ENCODE measurements around the gene SAMD1.

Gene SAMD1

GRCh38 chr19:14072535-14073260 is 17.9 kb downstream of the SAMD1 start, which contains the start of gene MISP3:
Gene MISP3 (plus strand): TSS chr19:14072786. CDS start chr19:14073310, 524 bp downstream.
- no peak for TF ChIP-seq CTCF (IDR thresholded peaks at IDR 0.05; ENCODE audit: low read depth, low read length)
- DNase-seq (ENCODE audit: low read depth in 2 of 2): peak; percentile 26 to 41
- peak within 1 kb of the TSS; percentile 62 to 67 for H3K4me3 ChIP-seq (replicated peaks in 1 of 2; ENCODE audit: low read depth in 2 of 2, low read length in 2 of 2)

- no peak overlapping the region for H3K4me3 ChIP-seq (replicated peaks in 1 of 2; ENCODE audit: low read depth in 2 of 2, low read length in 2 of 2)
- DNase-seq (ENCODE audit: low read depth in 2 of 2): no peak
- TF ChIP-seq CTCF (IDR thresholded peaks at IDR 0.05; ENCODE audit: low read depth, low read length): no peak
These were observed 20.1 kb downstream of the SAMD1 start for GRCh38 chr19:14070268-14071050.

GRCh38 chr19:14066134-14066533 is 24.4 kb downstream of the SAMD1 start:
- no peak for DNase-seq (ENCODE audit: low read depth in 2 of 2)
- no peak overlapping the region for H3K4me3 ChIP-seq (replicated peaks in 1 of 2; ENCODE audit: low read depth in 2 of 2, low read length in 2 of 2)
- TF ChIP-seq CTCF (IDR thresholded peaks at IDR 0.05; ENCODE audit: low read depth, low read length): no peak

GRCh38 chr19:14063105-14063504 is 27.4 kb downstream of the SAMD1 start:
- TF ChIP-seq CTCF (IDR thresholded peaks at IDR 0.05; ENCODE audit: low read depth, low read length): no peak
- DNase-seq (ENCODE audit: low read depth in 2 of 2): no peak
- no peak overlapping the region for H3K4me3 ChIP-seq (replicated peaks in 1 of 2; ENCODE audit: low read depth in 2 of 2, low read length in 2 of 2)

- no peak for DNase-seq (ENCODE audit: low read depth in 2 of 2)
- no peak for TF ChIP-seq CTCF (IDR thresholded peaks at IDR 0.05; ENCODE audit: low read depth, low read length)
- H3K4me3 ChIP-seq (replicated peaks in 1 of 2; ENCODE audit: low read depth in 2 of 2, low read length in 2 of 2): no peak overlapping the region
These were observed 28.0 kb downstream of the SAMD1 start for GRCh38 chr19:14062558-14062855.

GRCh38 chr19:14061751-14062557 is 28.6 kb downstream of the SAMD1 start, which contains the start of gene PALM3:
Gene PALM3 (minus strand): TSS chr19:14062076. CDS start chr19:14061980, 96 bp downstream.
- no peak for TF ChIP-seq CTCF (IDR thresholded peaks at IDR 0.05; ENCODE audit: low read depth, low read length)
- DNase-seq (ENCODE audit: low read depth in 2 of 2): no peak
- no peak within 1 kb of the TSS for H3K4me3 ChIP-seq (replicated peaks in 1 of 2; ENCODE audit: low read depth in 2 of 2, low read length in 2 of 2)

Data from cardiac fibroblast (primary cell).